ENCODE measurements around the gene SERTM1.

SERTM1 gene

GRCh38 chr13:36685927-36686326 is 12.1 kb downstream of the SERTM1 start:
- no peaks in the 10 kb centered on the region for H3K36me3 ChIP-seq
- H3K4me3 ChIP-seq (ENCODE audit: low read depth in 1 of 2, low read length in 1 of 2): no peak overlapping the region
- H3K4me1 ChIP-seq (ENCODE audit: control insufficient read depth in 1 of 2, insufficient read depth in 1 of 2, low read depth in 1 of 2, low read length in 1 of 2): no peaks in the 10 kb centered on the region
- H3K9me3 ChIP-seq: no peaks in the 10 kb centered on the region
- H3K27ac ChIP-seq: no peak overlapping the region
- no peaks in the 10 kb centered on the region for H3K27me3 ChIP-seq
- no peak for TF ChIP-seq CTCF (IDR thresholded peaks at IDR 0.05)

- no peaks in the 10 kb centered on the region for H3K4me1 ChIP-seq (ENCODE audit: control insufficient read depth in 1 of 2, insufficient read depth in 1 of 2, low read depth in 1 of 2, low read length in 1 of 2)
- H3K4me3 ChIP-seq (ENCODE audit: low read depth in 1 of 2, low read length in 1 of 2): no peak overlapping the region
- no peak for TF ChIP-seq CTCF (IDR thresholded peaks at IDR 0.05)
- peaks cover 26% of the 10 kb centered on the region for H3K27me3 ChIP-seq
- H3K9me3 ChIP-seq: no peaks in the 10 kb centered on the region
- no peaks in the 10 kb centered on the region for H3K36me3 ChIP-seq
- no peak overlapping the region for H3K27ac ChIP-seq
Measured at GRCh38 chr13:36696410-36697010, 22.7 kb downstream of the SERTM1 start.

GRCh38 chr13:36700170-36700569 is 26.4 kb downstream of the SERTM1 start:
- no peaks in the 10 kb centered on the region for H3K9me3 ChIP-seq
- no peak overlapping the region for H3K4me3 ChIP-seq (ENCODE audit: low read depth in 1 of 2, low read length in 1 of 2)
- H3K27me3 ChIP-seq: peaks cover 14% of the 10 kb centered on the region
- H3K27ac ChIP-seq: no peak overlapping the region
- H3K4me1 ChIP-seq (ENCODE audit: control insufficient read depth in 1 of 2, insufficient read depth in 1 of 2, low read depth in 1 of 2, low read length in 1 of 2): no peaks in the 10 kb centered on the region
- TF ChIP-seq CTCF (IDR thresholded peaks at IDR 0.05): no peak
- no peaks in the 10 kb centered on the region for H3K36me3 ChIP-seq

- Histone ChIP-seq H3K4me3 (ENCODE audit: low read depth in 1 of 2, low read length in 1 of 2) (no peak overlapping the region), H3K27me3 (no peaks in the 10 kb centered on the region), H3K36me3 (no peaks in the 10 kb centered on the region), H3K27ac (no peak overlapping the region), H3K9me3 (no peaks in the 10 kb centered on the region), H3K4me1 (ENCODE audit: control insufficient read depth in 1 of 2, insufficient read depth in 1 of 2, low read depth in 1 of 2, low read length in 1 of 2) (no peaks in the 10 kb centered on the region)
- TF ChIP-seq CTCF (IDR thresholded peaks at IDR 0.05): no peak
Measured at GRCh38 chr13:36706755-36707154, 32.9 kb downstream of the SERTM1 start.

GRCh38 chr13:36709136-36709890 is 35.5 kb downstream of the SERTM1 start:
- Histone ChIP-seq H3K9me3 (no peaks in the 10 kb centered on the region), H3K4me1 (ENCODE audit: control insufficient read depth in 1 of 2, insufficient read depth in 1 of 2, low read depth in 1 of 2, low read length in 1 of 2) (no peaks in the 10 kb centered on the region), H3K36me3 (no peaks in the 10 kb centered on the region), H3K4me3 (ENCODE audit: low read depth in 1 of 2, low read length in 1 of 2) (no peak overlapping the region), H3K27me3 (no peaks in the 10 kb centered on the region), H3K27ac (no peak overlapping the region)
- TF ChIP-seq CTCF (IDR thresholded peaks at IDR 0.05): no peak
